Epidermal melanocyte (primary cell): ENCODE results near the gene FBXW7.
"Not testable (repeated sequence)": the region's sequence is repeated elsewhere in the genome, so short reads cannot be mapped to it uniquely, and the experiment has no call there.

Experiments used
- DNase-seq: peaks from one replicate; pipeline ENCODE4 v3.0.0; 2011; ENCODE audit warnings: low spot score; ENCODE audit not compliant: insufficient read length

FBXW7 gene

DNA sequence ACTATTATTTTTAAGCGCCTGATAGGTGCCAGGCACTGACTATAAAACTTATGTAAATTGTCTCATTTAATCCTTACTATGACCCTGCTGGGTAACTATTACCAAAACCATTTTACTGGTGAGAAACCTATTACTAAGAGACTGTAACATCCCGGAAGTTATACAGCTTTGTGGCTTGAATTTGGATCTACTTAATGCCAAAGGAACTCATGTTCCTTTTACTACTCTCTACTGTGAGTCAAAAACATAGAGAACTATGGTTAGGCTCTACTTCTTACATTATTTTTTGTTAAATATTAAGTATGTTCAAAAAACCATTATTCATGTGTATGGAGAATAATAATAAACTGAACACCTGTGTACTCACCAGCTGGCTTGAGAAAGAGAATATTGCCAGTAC, 14.8 kb upstream of the FBXW7 start:
- not testable (repeated sequence) for DNase-seq

DNA sequence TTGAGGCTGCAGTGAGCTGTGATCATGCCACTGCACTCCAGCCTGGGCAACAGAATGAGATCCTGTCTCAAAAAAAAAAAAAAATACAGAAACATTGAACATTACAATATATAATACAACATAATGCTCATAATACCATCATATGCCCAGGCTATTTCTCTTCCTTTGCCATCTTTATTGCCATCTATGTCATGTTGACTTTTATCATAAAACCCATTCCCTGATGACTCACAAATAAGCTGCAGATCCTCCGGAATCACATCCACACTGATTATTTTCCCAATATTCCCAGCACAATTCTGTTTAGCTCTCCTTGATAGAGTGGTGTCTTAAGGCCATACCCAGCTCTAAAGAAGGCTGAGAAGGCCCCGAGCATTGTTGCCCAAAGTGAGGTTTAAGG, 9.2 kb upstream of the FBXW7 start:
- no peak for DNase-seq

DNA sequence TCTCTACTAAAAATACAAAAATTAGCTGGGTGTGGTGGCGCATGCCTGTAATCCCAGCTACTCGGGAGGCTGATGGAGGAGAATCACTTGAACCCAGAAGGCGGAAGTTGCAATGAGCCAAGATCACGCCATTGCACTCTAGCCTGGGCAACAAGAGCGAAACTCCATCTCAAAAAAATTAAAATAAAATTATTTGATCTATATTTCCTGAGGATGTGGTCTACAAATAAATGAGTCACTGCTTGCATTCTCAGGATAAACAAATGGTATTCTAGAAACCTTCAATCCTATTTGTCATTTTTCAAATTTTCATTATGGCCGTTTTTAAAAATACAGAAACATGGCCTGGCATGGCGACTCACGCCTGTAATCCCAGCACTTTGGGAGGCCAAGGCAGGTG, 8.6 kb upstream of the FBXW7 start:
- not testable (repeated sequence) for DNase-seq

DNA sequence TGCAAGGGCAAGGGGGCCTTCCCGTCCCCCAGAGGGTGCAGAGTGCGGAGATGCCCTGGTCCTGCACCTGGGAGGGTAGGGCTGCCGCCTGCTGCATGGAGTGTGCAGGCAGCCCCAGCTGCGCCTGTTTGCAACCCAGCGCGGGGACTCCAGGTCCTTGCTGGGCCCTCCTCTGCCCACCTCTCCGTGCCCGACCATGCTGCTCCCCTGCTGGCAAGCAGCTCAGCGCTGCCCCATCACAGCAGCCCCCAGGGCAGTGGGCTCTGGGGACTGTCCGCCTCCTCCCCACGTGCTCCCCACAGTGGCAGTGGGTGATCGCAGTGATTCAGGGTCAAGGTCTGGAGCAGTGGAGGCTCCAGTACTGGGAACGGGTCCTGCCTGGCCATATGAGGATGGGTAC, 5.0 kb upstream of the FBXW7 start:
- DNase-seq, result no peak

DNA sequence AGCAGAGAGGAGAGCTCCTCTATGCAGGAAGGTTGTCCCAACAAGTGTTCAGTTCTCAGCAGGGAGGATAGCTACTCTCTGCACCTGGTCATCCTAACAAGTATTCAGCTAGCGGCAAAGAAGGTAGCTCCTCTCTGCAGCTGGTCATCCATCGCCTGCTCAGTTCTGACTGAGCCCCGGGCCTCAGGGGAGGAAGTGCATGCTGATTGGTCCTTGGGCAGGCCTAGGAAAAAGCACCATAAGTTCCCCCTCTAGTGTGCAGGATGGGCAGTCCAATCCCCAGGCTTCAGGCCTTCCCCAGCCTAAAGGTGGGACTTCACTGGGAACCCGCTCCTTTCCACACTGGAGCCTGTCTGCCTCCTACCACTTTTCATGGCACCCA, 4.4 kb upstream of the FBXW7 start:
- DNase-seq, result no peak

DNA sequence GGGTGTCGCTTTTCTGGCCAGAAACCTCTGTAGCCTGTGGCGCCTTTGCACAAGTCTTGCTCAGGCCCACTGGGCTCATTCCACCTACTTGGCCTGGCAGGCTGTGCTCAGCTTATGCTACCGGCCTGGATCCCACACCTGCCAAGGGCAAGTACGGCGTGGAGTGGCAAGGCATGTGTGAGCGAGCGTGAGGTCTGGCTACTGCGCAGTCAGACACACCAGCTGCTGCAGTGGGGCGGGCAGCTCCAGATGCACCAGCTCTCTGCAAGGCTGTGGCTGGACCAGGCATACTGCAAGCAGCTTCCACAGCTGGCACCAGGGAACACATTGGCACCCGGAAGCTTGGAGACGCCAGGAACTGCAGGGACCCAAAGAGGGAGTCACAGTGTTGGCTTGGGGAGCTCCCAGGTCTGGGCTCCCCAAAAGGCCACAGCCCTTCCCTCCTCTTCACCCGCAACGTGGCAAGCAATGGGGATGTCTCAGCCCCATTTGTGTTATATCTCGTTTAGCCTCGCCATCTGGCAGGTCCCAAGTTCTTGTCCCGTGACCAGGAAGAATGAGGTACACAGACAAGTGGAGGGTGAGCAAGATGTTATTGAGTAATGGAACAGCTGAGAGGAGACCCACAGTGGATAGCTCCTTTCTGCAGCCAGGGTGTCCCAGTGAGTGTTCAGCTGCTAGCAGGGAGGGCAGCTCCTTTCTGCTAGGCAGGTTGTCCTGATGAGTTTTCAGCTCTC, 3.8 kb upstream of the FBXW7 start:
- no peak for DNase-seq

DNA sequence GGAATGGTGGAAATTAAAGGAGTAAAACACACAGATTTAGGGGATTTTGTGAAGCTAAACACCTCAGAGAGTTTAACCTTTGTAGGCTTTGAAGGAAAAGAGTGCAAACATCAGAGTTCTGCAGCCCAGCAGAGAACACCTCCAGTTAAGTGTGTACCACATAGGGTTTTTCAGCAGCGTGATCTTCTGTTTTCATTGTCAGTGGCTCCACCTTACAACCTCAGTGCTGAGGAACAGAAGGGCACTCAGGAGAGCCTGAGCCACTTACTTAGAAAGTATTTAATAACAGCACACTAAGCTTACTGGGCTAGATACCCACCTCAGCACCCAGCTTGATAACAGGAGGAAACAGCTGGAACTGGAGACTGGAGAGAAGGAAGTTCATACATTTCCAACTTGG, 2.0 kb upstream of the FBXW7 start:
- DNase-seq, result no peak

DNA sequence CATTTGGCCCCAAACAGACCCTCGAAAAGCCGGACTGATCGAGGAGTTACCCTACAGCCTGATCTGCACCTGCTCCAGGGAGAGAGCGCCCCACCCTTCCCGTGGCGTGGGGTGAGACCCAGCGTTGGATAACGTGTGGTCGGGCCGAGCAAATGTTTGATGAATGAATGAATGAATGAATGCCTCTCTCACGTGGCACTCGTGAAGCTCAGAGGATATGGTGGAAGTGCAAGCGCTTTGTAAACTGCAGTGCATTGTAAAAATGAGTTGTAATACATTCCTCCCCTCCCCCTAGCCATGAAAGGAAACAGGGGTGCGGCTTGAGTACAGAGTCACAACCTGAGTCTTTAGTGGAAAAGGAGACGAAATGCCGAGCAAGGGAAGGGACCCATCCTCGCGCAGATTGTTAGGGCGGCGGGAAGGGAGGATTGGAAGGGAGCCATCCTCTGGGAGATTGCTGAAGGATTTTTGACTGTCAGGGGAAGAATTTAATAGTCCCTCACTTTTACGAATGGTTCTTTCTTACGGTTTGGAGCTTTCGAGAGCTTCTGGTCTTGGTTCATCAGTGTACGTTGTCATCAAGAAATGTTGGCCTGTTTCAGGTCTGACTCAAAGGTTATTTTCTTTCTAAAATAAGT, 772 bp upstream of the FBXW7 start:
- DNase-seq, result no peak

DNA sequence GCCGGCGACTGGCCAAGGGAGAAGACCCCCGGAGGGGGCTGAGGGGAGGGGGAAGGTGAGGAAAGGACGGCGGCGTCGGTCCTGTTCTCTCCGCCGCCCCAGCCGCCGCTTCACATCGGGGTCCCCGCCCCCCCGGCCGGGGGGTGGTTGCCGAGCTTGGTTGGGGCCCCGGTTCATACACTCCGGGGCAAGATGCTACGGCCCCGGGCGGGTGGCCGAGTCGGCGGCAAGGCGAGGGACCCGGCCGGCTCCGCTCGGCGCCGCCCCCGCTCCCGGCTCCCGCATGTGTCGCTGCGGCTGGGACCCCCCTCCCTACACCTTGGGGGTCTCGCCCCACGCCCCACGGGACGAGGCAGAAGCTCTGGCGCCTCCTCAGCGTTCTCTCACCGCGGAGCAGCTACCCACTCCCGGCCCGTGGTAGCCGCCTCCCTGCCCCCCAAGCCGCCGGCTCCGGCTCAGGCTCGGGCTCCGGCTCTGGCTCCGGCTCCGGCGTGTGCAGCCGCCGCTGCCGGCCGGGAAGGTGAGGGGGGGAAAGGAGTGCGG, 461 bp downstream of the FBXW7 start:
- no peak for DNase-seq

DNA sequence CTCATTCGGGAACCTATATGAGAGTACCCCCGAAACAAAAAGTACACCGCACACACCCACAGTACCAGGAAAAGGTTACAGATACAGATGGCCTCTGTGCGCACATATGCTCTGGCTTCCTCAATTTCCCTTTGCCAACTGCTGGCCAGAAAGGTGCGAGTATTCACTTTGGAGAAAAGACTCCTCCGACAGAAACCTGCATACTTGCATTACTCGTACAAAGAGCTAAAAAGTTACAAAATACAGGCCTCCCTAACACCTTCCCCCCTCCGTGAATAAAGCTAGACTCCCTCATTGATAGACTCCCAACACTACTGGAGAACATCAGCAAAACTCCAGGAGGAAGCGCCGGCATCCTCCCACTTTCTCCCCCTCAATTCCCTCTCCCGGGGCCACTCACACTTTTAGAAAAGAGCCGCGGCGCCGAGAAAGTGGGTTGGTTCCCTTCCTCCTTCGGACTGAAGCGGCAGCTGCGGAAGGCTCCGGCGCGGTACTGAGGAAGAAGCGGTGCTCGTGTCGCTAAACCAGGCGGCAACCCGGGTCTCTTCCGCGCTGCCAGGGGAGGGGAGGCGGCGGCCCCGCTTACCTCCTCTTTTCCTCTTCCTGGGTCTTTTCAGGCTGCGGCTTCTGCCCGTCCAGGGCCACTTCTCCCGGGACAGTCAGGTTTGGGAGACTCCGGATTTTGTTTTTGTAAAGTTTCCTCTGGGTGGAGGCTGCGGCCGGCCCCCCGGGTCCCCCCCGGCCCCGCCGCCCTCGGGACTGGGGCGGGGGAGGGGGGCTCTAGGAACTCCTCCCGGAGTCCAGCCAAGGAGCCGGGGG, 1.1 kb downstream of the FBXW7 start:
- DNase-seq, result no peak

DNA sequence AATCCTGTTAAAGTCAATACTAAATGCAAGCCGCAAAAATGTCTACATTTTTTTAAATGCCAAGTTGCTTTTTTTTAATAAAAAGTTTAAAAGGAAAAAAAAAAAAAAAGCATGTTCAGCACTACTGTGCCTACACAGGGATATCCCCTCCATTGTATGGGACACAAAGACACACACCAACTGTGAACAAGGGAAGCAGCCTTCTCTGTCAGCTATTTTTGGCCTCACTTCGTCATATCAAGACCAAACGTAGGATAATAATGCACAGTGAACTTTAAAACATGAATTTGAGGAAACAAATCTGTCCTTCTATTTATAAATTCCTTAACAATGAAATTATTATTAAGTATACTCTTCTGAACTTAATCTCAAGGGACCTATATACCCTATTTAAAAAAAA, 4.4 kb downstream of the FBXW7 start:
- DNase-seq, result no peak

DNA sequence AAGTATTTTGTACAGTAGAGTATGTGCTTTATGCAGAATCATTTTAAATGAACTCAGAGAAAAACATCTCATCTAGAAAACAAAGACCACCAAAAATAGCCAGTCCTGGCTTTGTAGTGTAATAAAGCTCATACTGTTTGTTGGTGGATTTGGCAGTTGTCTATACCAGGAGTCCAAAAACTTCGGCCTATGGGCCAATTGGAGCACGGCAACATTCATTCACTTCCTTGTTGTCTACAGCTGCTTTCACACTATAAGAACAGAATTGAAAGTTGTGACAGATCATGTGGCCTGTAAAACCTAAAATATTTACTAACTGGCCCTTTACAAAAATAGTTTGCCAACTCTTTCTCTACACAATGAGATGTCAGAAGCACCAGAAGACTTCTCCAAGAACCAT, 5.3 kb downstream of the FBXW7 start:
- DNase-seq, result no peak

DNA sequence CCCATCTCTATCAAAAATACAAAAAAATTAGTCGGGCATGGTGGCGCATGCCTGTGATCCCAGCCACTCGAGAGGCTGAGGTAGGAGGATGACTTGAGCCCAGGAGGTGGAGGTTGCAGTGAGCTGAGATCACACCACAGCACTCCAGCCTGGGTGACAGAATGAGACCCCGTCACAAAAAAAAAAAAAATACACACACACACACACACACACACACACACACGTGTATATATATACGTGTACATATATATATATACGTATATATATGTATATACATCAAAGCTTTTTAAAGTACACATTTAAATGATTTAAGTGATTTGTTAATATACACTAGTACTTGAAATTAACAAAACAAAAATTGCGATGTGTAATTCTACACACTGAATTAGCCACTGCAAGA, 6.0 kb downstream of the FBXW7 start:
- no peak for DNase-seq

DNA sequence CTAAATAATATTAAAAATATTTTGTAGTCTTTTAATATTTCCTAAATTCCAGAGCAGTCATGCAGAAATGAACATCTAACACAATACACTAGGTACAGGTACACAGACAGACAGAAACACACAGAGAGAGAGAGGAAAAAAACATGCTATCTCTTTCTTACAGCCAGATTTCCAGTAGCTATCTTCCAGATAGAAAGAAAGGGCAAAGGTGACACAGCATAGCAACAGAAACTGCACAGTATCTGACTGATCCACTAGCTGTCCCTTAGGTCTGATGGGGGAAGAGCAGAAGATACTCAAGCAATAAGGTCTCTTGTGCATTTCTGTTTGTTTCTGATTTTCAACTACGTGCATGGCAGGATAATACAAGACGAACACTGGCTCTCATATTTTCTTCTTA, 7.8 kb downstream of the FBXW7 start:
- DNase-seq, result no peak

DNA sequence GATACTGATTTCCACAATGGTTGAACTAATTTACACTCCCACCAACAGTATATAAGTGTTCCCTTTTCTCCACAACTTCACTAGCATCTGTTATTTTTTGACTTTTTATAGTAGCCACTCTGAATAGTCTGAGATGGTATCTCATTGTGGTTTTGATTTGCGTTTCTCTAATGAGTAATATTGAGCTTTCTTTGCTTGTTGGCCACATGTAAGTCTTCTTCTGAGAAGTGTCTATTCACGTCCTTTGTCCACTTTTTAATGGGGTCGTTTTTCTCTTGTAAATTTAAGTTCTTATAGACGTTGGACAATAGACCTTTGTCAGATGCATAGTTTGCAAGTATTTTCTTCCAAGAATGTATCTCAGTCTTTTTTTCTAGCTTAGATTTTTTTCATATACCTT, 10.0 kb downstream of the FBXW7 start:
- no peak for DNase-seq

DNA sequence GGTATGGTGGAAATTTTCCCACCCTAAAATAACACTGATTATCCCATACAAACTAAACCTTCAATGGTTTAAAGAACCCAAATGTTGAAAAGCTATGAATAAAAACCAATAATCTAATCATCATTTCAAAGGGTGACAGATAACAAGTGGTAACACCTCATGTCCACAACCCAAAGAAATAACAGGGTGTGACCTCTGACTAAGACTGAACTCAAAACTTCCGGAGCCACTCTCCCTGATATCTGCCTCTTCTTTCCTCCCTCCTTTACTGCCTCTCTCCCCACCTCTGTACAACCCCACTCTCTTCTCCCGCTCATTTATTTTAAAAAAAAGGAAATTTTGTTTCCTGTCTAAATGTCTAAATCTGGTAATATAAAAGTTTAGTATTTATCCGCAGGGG, 11.5 kb downstream of the FBXW7 start:
- no peak for DNase-seq

DNA sequence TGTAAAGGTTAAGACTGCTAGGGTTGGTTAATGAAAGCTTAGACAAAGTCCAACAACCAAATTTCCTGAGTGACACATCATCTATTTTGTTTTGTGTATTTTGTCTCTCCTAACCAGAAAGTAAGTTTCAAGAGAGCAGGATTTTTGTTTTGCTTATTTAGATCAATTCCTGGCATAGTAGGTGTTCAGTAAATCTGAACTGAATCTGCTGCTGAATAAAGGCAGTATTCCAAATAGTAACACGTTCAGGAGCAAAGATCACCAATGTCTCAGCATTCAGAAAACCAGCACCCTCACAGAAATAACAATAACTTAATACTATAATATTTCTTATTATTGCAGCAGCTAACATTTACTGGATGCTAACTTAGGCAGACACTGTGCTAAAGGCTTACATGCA, 12.2 kb downstream of the FBXW7 start:
- no peak for DNase-seq

DNA sequence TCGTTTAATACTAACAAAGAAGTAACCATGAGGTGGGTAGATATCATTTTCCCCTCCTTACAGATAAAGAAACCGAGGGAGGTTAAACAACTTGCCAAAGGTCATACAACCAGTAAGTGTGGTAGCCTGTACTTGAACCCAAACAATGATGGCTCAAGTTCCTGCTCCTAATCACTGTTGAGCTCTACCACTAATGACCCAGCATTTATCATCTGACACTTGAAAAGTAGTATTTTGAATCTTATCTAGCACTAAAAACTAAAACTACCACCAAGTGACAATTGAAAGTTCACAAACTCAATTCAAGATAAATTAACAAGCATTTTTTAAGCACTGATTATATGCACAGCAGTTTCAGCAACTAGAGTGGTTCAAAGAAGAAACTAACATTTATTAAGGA, 13.1 kb downstream of the FBXW7 start:
- no peak for DNase-seq

DNA sequence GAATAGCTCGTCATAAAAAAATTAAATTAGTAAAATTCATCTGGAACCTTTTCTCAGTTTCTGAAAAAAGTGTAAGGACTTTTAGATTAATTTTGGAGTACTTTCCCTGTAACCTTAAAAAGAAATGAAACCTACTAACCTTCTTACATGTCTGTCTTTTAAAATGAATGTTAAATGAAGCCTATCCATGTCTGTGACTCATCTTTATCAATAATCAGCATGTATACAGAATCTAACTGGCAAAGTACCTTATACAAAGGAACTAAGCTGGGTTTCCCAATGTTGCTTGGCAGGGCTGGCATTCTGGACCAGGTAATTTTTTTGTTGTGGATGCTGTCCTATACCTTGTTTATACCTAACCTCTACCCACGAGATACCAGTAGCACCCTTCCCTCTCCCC, 13.6 kb downstream of the FBXW7 start:
- no peak for DNase-seq

DNA sequence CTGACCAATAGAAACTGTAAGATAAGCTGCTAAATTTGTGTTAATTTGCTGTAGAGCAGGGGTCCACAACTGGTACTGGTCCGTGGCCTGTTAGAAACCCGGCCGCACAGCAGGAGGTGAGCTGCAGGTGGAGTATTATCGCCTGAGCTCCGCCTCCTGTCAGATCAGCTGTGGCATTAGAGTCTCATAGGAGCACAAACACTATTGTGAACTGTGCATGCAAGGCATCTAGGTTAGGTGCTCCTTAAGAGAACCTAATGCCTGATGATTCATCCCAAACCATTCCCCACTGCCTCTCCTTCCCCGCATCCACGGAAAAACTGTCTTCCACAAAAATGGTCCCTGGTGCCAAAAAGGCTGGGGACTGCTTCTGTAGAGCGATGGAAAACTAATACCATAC, 19.7 kb downstream of the FBXW7 start:
- no peak for DNase-seq

DNA sequence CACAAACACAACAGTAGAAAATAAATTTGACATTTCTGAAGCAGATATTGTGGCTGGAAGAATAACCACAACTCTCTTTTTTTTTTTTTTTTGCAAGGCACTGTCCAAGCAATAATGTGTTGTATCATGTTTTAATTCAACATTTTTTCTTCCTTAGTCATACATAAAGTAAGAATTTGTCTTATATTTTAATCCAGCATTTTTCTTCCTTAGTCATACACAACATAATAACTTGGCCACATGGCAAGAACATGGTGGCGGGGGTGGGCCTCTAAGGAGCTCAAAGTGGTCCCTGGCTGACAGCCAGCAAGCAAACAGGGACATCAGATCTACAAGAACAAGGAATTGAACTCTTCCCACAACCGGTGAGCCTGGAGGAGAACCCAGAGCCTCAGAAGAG, 20.2 kb downstream of the FBXW7 start:
- DNase-seq, result no peak

DNA sequence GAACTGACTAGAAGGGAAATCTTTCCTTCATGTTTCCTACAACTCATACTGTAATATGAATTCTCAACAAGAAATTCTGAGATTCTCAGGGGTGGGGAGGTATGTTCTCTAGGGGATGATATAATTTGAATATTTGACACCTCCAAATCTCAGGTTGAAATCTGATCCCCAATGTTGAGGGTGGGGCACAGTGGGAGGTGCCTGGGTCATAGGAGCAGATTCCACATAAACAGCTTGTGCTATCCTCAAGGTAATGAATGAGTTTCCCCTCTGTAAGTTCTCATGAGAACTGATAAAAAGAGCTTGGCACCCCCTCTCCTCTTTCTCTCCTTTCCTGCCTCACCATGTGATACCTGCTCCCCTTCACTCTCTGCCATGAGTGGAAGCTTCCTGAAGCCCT, 21.5 kb downstream of the FBXW7 start:
- no peak for DNase-seq
